HL-60 (cell line): ENCODE data around the gene TSHZ2.

Experiments used
- DNase-seq, 2 experiments: peaks; one replicate each; pipeline ENCODE4 v3.0.0-alpha.2; 2010 to 2020; ENCODE audit warnings: low read depth in 1 of 2, low spot score in 1 of 2
- H3K27ac ChIP-seq: fragments of 250-450 bp; sonication (Bioruptor Pico); replicated peaks from 2 replicates; pipeline ENCODE4 v1.5.1; 2020; ENCODE audit warnings: mild to moderate bottlenecking, moderate library complexity
- H3K27me3 ChIP-seq: fragments of 250-450 bp; sonication (Bioruptor Pico); 2 replicates; pipeline ENCODE4 v1.5.1; 2021; ENCODE audit warnings: mild to moderate bottlenecking, moderate library complexity; ENCODE audit not compliant: insufficient read depth, poor library complexity, severe bottlenecking
- H3K4me3 ChIP-seq: replicated peaks from 2 replicates; pipeline ENCODE4 v1.5.1; 2011; ENCODE audit warnings: mild to moderate bottlenecking, control low read depth, low read length; ENCODE audit not compliant: insufficient read depth
- GABPA ChIP-seq: IDR thresholded peaks from 2 replicates; pipeline ENCODE4 v1.6.1; 2012; ENCODE audit warnings: low read depth
- POLR2AphosphoS5 ChIP-seq: IDR thresholded peaks from 2 replicates; pipeline ENCODE4 v1.6.1; 2012; ENCODE audit warnings: low read depth
- SPI1 ChIP-seq: IDR thresholded peaks from 2 replicates; pipeline ENCODE4 v1.6.1; 2012; ENCODE audit warnings: low read depth, mild to moderate bottlenecking, borderline replicate concordance
- TF ChIP-seq, protein P1 (sequence below): IDR thresholded peaks from 2 replicates; pipeline ENCODE4 v1.6.1; 2012; ENCODE audit warnings: low read depth; ENCODE audit not compliant: insufficient replicate concordance
- TF ChIP-seq, protein P2 (sequence below): IDR thresholded peaks from one replicate; pipeline ENCODE4 v1.5.1; 2011; ENCODE audit warnings: low read length, control low read depth, inconsistent platforms; ENCODE audit not compliant: insufficient read depth

The TSHZ2 gene

DNA sequence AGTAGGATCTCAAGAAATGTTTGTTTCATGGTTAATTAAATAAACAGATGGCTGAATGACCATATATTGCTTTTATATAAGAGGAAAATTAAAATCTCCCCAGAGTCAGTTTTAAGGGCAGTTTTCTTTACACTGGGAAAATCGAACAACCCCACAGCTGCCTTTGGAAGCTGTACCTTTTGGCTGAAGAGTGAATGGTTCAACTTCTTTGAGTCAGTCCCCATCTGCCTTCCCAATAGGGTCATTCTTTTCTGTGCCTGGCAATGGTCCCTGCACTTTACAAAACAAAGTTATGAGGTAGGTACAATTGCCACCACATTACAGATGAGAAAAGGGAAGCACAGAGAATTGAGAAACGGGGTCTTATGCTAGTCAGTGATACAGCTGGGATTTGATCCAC lies 39.5 kb downstream of the TSHZ2 start:
- DNase-seq, result no peak
- peaks cover 3% of the 10 kb centered on the region for H3K27me3 ChIP-seq
- H3K4me3 ChIP-seq, result no peak overlapping the region
- no peak for TF ChIP-seq GABPA
- TF ChIP-seq POLR2AphosphoS5, result no peak
- no peak for TF ChIP-seq SPI1
- TF ChIP-seq, protein P1, sequence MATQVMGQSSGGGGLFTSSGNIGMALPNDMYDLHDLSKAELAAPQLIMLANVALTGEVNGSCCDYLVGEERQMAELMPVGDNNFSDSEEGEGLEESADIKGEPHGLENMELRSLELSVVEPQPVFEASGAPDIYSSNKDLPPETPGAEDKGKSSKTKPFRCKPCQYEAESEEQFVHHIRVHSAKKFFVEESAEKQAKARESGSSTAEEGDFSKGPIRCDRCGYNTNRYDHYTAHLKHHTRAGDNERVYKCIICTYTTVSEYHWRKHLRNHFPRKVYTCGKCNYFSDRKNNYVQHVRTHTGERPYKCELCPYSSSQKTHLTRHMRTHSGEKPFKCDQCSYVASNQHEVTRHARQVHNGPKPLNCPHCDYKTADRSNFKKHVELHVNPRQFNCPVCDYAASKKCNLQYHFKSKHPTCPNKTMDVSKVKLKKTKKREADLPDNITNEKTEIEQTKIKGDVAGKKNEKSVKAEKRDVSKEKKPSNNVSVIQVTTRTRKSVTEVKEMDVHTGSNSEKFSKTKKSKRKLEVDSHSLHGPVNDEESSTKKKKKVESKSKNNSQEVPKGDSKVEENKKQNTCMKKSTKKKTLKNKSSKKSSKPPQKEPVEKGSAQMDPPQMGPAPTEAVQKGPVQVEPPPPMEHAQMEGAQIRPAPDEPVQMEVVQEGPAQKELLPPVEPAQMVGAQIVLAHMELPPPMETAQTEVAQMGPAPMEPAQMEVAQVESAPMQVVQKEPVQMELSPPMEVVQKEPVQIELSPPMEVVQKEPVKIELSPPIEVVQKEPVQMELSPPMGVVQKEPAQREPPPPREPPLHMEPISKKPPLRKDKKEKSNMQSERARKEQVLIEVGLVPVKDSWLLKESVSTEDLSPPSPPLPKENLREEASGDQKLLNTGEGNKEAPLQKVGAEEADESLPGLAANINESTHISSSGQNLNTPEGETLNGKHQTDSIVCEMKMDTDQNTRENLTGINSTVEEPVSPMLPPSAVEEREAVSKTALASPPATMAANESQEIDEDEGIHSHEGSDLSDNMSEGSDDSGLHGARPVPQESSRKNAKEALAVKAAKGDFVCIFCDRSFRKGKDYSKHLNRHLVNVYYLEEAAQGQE, result no peak
- TF ChIP-seq, protein P2, sequence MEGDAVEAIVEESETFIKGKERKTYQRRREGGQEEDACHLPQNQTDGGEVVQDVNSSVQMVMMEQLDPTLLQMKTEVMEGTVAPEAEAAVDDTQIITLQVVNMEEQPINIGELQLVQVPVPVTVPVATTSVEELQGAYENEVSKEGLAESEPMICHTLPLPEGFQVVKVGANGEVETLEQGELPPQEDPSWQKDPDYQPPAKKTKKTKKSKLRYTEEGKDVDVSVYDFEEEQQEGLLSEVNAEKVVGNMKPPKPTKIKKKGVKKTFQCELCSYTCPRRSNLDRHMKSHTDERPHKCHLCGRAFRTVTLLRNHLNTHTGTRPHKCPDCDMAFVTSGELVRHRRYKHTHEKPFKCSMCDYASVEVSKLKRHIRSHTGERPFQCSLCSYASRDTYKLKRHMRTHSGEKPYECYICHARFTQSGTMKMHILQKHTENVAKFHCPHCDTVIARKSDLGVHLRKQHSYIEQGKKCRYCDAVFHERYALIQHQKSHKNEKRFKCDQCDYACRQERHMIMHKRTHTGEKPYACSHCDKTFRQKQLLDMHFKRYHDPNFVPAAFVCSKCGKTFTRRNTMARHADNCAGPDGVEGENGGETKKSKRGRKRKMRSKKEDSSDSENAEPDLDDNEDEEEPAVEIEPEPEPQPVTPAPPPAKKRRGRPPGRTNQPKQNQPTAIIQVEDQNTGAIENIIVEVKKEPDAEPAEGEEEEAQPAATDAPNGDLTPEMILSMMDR, result no peak
- no peak overlapping the region for H3K27ac ChIP-seq

DNA sequence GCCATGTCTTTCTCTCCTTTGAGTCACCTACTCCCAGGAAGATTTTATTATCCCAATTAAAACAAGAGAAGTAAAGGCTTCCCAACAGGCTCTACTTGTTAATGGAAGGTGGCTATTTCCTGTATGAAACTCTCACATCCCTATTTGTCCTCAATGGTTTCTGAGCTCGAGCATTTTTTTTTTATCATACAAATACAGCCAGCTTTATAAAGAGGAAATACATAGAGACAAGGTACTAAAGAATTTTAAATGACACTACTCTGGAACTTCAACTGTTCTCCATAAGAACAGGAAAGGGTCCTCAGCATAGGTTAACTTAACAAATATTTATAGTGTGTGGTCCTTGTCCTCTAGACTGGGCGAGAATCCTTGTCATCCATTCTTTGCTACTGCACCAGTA lies 41.0 kb downstream of the TSHZ2 start:
- TF ChIP-seq, protein P2, result no peak
- TF ChIP-seq POLR2AphosphoS5 (no peak), GABPA (no peak), SPI1 (no peak)
- TF ChIP-seq, protein P1, result no peak
- Histone ChIP-seq H3K27me3 (no peaks in the 10 kb centered on the region), H3K4me3 (no peak overlapping the region), H3K27ac (no peak overlapping the region)
- DNase-seq, result no peak

DNA sequence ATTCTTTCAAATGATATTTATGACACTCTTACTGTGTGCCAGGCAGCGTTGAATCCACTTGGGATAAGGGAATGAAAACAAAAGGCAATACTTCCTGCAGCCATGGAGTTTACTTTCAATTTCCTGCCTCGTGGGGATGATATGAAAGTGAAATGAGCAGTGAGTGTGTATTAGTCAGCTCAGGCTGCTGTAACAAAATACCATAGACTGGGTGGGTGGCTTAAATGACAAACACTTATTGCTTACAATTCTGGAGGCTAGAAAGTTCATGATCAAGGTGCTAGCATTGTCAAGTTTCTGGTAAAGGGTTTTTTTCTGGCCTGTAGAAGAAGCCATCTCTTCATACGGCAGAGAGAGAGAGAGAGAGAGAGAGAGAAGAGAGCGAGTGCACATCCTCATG lies 41.7 kb downstream of the TSHZ2 start:
- no peak overlapping the region for H3K4me3 ChIP-seq
- no peak for DNase-seq
- TF ChIP-seq, protein P2, result no peak
- H3K27me3 ChIP-seq, result peaks cover 3% of the 10 kb centered on the region
- H3K27ac ChIP-seq, result no peak overlapping the region

DNA sequence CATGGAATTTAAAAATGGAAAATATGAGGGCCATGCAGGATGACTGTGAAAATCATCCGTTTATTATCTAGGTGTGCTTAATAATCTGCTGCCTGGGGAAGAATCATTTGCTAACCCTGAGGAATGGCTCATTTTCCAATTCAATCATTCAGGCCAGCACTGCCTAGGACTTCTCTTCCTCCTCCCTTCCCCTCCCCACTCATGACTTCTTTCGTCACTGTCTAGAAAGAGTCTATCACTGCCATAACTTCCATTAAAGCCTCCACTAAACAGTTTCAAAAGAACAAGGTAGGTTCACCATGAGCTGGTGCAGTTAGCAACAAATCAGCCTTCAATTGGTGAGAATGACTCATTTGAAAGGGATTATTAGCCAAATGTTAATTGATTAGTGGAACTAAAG lies 43.9 kb downstream of the TSHZ2 start:
- no peak for TF ChIP-seq SPI1
- no peak for TF ChIP-seq GABPA
- TF ChIP-seq, protein P2, result no peak
- no peak for TF ChIP-seq POLR2AphosphoS5
- TF ChIP-seq, protein P1, result no peak
- H3K4me3 ChIP-seq, result no peak overlapping the region

More for the DNA sequence above, 43.9 kb downstream of the TSHZ2 start:
- Histone ChIP-seq H3K27me3 (peaks cover 3% of the 10 kb centered on the region), H3K27ac (no peak overlapping the region)
- DNase-seq, result no peak
